H54 (cell line): ENCODE results near the gene GNB5.

ENCODE experiments used
- DNase-seq: peaks from one replicate; pipeline ENCODE4 v3.0.0; 2011; ENCODE audit warnings: low spot score, mixed read lengths; ENCODE audit not compliant: insufficient read length
- FAIRE-seq: peaks from 3 replicates; lab custom pipeline; 2011; peaks lifted over from hg19 to GRCh38; lab: Jason Lieb, UNC
- POLR2A ChIP-seq: IDR thresholded peaks from 2 replicates; pipeline ENCODE4 v1.6.1; 2011; ENCODE audit warnings: low read depth, mild to moderate bottlenecking, low read length

The GNB5 gene

GRCh38 chr15:52220937-52221660, 29.9 kb upstream of the GNB5 start:
- no peak for TF ChIP-seq POLR2A
- DNase-seq = no peak
- no peak for FAIRE-seq

- DNase-seq = no peak
- no peak for TF ChIP-seq POLR2A
- no peak for FAIRE-seq
Observed at GRCh38 chr15:52220251-52220650, 29.1 kb upstream of the GNB5 start.

GRCh38 chr15:52218816-52219215, 27.6 kb upstream of the GNB5 start:
- TF ChIP-seq POLR2A = no peak
- no peak for DNase-seq
- FAIRE-seq = no peak

DNA sequence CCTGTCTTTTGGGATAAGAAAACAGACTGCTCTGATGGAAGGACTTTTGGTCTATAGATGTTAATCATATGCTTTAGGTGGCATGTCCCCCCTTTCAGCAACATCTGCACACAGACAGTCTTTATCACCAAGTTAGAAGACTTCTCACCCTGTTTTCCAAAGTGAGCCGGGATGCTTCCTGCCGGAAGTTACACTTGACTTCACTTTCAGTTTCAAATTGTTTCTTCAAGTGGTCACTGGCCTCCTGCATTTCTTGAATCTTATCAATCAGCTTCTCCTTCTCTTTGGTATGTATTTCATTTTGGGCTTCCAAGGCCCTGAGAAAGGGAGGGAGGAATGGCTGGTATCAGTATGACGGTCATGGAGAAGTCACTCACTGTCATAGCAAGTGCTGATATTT, 27.2 kb upstream of the GNB5 start:
- DNase-seq (no peak), FAIRE-seq (no peak)
- TF ChIP-seq POLR2A = no peak

GRCh38 chr15:52217186-52217585, 26.0 kb upstream of the GNB5 start:
- DNase-seq = no peak
- FAIRE-seq = no peak
- no peak for TF ChIP-seq POLR2A

DNA sequence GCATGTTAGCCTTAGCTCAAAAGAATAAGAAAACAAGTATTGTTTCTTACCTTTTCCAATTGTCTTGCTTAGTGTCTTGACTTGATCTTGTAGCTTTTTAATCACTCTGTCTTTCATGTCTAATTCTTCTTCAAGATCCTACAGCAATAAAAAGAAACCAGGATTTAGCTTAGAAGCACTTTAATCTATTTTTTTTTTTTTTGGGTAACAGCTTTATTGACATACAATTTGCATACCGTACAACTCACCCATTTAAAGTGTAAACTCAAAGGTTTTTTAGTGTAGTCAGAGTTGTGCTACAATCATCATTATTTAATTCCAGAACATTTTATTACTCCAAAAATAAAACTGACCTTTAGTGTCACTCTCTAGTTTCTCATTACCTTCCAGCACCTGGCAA, 23.4 kb upstream of the GNB5 start:
- no peak for FAIRE-seq
- no peak for DNase-seq
- TF ChIP-seq POLR2A = no peak

GRCh38 chr15:52213206-52213605, 22.0 kb upstream of the GNB5 start:
- DNase-seq (no peak), FAIRE-seq (no peak)
- no peak for TF ChIP-seq POLR2A

DNA sequence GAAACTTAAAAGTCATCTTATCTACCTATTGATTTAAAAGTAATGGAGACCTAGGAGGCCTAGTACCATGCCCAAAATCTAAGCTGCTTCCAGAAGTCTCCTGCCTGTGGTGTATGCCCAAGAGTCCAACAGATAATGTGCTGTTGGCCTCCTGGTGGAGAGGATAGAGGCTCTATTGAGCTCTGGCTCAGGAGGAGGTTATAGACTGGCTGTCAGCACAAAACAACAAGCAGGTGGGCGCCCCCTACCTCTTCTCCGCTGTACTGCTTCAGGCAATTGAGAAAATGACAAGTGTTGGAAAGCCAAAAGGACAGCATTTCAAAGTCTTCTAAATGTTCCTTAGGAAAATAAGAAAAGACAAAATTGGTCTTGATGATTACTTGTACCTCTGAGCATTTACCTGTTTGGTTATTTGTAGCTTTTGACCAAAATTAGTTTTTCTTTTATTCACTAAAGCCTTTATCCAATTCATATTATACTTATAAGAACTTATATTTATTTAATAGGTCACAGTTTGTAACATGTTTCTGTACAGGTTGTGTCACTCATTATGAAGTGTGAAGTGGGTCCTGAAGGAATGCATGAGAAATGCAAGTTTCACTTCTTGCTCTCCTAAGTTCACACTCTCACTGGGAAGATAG, 17.2 kb upstream of the GNB5 start:
- TF ChIP-seq POLR2A = no peak
- FAIRE-seq (no peak), DNase-seq (peak; percentile 50)

GRCh38 chr15:52207191-52207590, 16.0 kb upstream of the GNB5 start:
- FAIRE-seq (no peak), DNase-seq (no peak)
- TF ChIP-seq POLR2A = no peak

DNA sequence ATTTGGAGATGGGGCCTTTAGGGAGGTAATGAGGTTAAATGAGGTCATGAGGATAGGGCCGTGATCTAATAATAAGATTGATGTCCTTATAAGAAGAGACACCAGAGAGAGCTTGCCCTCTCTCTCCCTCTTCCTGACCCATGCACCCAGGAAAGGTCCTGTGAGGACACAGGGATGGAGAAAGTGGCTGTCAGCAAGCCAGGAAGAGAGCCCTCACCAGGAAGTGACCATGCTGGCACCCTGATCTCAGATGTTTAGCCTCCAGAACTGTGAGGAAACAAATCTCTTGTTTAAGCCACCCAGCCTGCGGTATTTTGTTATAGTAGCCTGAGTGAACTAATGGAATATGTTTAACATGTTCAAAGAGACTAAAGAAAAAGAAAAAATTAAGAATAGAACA, 15.3 kb upstream of the GNB5 start:
- no peak for FAIRE-seq
- TF ChIP-seq POLR2A = no peak
- DNase-seq = no peak

DNA sequence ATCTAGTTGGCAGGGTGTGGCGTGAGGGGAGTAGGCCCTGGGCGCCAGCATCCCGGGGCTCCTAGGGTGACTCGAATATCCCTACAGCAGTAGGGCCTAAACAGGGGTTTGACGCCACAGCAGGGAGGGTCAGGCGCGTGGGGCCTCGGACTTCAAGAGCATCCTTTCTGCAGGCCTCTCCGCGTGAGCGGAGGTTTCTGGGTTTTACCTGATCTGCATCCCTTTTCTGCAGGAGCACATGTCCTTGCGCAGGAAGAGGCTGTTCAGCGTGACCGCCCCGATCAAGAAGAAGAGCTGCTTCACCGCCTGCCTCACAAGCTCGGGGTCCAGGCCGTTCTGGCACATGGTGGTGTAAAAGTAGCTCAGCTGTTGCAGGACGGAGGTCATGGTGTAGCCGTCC, 13.5 kb upstream of the GNB5 start:
- no peak for TF ChIP-seq POLR2A
- no peak for FAIRE-seq
- no peak for DNase-seq

- DNase-seq = no peak
- no peak for FAIRE-seq
- no peak for TF ChIP-seq POLR2A
Observed at GRCh38 chr15:52200831-52201365, 9.7 kb upstream of the GNB5 start.

- FAIRE-seq (no peak), DNase-seq (no peak)
- no peak for TF ChIP-seq POLR2A
Observed at GRCh38 chr15:52199271-52199670, 8.1 kb upstream of the GNB5 start.

GRCh38 chr15:52196891-52197290, 5.7 kb upstream of the GNB5 start:
- FAIRE-seq = no peak
- no peak for TF ChIP-seq POLR2A

GRCh38 chr15:52193791-52194190, 2.6 kb upstream of the GNB5 start:
- TF ChIP-seq POLR2A = no peak
- DNase-seq (no peak), FAIRE-seq (no peak)

More at GRCh38 chr15:52196891-52197290, 5.7 kb upstream of the GNB5 start:
- no peak for DNase-seq
